ENCODE measurements around the gene GNPDA1.

Gene GNPDA1

DNA sequence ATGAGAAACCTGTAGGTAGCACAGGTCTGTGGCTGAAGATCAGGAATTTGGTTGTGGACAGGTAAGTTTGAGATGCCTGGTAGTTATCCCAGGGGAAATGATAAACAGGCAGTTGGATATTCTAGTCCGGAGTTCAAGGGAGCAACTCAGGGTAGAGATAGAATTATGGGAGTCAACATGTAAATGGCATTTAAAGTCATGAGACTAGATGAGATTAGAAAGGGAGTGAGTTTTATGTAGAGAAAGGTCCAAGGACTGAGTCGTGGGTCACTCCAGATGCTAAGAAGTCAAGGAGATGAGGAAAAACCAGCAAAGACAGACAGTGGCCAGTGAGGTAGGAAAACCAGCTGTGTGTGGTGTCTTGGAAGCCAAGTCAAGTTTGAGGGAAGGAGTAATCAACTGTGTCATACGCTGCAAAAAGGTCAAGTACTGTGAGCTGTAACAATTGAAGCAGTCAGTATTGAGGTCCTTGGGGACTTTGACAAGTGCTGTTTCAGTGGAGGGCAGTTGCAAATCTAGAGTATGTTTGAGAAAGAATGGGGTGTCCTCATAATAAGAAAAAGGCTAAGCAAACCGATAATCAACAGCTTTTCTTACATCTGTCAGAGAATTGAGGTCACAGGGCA, 18.2 kb downstream of the GNPDA1 start:
- H3K4me1 Mint-ChIP-seq (ENCODE audit: low read depth): peaks cover 10% of the 10 kb centered on the region
- intact Hi-C loops (cut with micrococcal nuclease): no loop called here
- no peak overlapping the region for H3K27ac Mint-ChIP-seq
- H3K9me3 Mint-ChIP-seq: no peaks in the 10 kb centered on the region
- H3K27me3 Mint-ChIP-seq: no peaks in the 10 kb centered on the region
- peaks cover 85% of the 10 kb centered on the region for H3K36me3 Mint-ChIP-seq (ENCODE audit: low read depth)
- H3K4me3 Mint-ChIP-seq: no peak overlapping the region

DNA sequence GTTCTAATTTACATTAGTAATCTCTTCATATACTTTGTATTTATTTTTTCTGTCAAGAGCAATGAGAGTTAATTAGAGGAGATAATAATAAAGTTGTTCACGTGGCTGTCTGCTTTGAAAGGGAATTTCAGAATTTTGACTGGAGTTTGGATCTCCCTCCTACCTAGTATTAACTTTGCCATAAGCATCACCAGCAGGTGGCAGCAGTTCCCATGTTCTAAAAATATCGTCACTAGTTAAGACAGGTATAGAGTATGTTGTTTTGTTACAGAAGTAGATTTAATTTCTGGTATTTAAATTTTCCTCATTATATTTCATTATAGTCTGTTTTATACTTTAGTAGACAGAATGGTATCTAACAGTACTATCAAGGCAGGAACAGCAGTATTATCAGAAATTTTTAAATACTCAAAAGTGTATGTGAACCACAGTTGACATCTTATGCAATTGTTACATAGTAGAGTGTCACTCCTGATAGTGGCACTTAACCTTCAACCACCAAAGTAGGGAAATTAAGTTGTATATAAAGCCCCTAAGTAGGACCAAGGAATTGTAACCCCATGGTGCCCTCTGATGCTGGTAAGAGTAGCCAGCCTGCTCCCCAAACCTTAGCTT, 20.4 kb downstream of the GNPDA1 start:
- H3K4me3 Mint-ChIP-seq: no peak overlapping the region
- H3K27me3 Mint-ChIP-seq: no peaks in the 10 kb centered on the region
- H3K36me3 Mint-ChIP-seq (ENCODE audit: low read depth): peaks cover 85% of the 10 kb centered on the region
- intact Hi-C loops (cut with micrococcal nuclease): loop anchor here (1.0 kb wide), 1 partner anchor 153 kb away; no protein-coding TSS in a partner anchor
- no peak overlapping the region for H3K27ac Mint-ChIP-seq
- no peaks in the 10 kb centered on the region for H3K9me3 Mint-ChIP-seq
- H3K4me1 Mint-ChIP-seq (ENCODE audit: low read depth): peaks cover 10% of the 10 kb centered on the region

DNA sequence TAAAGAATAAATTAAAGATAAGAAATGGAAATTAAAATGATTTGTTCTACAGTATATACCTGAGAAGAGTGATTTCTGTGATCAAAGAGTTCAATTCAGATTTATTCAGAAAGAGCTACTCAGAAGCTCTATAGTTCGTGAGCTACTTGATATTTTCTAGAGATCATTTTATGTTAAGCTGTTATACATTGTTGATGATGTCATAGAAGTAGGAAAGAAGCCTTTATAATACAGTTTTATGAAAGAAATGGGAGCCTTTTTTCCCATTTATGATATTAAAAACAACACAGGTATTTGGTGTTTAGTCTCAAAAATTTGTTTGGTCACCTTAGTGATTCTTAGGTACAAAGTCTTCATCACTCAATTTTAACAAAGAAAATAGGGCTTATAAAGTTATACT, 23.1 kb downstream of the GNPDA1 start:
- Mint-ChIP-seq H3K36me3 (ENCODE audit: low read depth) (peaks cover 91% of the 10 kb centered on the region), H3K4me3 (no peak overlapping the region), H3K27ac (no peak overlapping the region), H3K9me3 (no peaks in the 10 kb centered on the region), H3K4me1 (ENCODE audit: low read depth) (no peaks in the 10 kb centered on the region), H3K27me3 (no peaks in the 10 kb centered on the region)
- intact Hi-C loops (cut with micrococcal nuclease): loop anchor here (10.0 kb wide), 1 partner anchor 705 kb away; no protein-coding TSS in a partner anchor

DNA sequence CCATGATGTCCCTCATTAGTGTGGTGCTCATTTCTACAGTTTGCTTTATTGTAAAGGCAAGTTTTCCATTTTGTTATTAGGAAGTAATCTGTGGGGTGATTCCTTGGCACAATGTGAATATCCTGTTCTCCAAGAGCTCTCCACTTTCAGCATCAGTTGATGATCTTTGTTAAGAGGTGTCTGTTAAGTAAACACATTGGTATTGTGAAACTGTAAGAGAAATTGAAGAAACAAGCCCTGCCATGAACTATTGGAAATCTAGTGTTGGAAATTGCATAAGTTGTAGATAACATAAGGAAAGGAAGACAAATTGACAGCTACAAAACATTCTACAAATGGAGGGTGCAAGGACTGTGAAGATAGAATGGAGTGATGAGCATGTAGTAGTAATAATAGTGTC, 26.8 kb downstream of the GNPDA1 start:
- intact Hi-C loops (cut with micrococcal nuclease): loop anchor here (10.0 kb wide), 1 partner anchor 709 kb away; no protein-coding TSS in a partner anchor

DNA sequence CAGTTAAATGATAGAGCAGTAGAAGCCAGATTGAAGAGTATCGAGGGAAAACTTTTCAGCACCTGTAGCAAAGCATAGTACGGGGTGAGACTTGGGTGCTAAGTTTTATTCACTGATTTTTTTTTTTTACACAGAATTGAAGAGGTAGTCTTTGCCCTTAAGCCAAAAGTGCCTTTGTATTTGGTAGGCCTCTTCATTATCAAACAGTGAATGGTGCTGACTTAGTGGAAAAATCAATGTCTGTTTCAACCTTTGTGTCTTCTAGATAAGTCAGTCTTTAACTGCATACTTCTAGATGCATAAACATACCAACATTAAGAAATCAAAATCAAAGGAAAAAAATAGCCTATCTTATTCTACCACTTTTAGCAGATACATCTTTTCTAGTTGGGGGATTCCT, 30.2 kb downstream of the GNPDA1 start:
- Mint-ChIP-seq H3K4me3 (no peak overlapping the region), H3K9me3 (no peaks in the 10 kb centered on the region), H3K27me3 (no peaks in the 10 kb centered on the region), H3K36me3 (ENCODE audit: low read depth) (peaks cover 100% of the 10 kb centered on the region), H3K27ac (no peak overlapping the region), H3K4me1 (ENCODE audit: low read depth) (no peaks in the 10 kb centered on the region)
- intact Hi-C loops (cut with micrococcal nuclease): loop anchor here (10.0 kb wide), 1 partner anchor 712 kb away; no protein-coding TSS in a partner anchor

More for the DNA sequence above, 26.8 kb downstream of the GNPDA1 start:
- H3K27me3 Mint-ChIP-seq: no peaks in the 10 kb centered on the region
- H3K27ac Mint-ChIP-seq: no peak overlapping the region
- H3K36me3 Mint-ChIP-seq (ENCODE audit: low read depth): peaks cover 98% of the 10 kb centered on the region
- no peaks in the 10 kb centered on the region for H3K9me3 Mint-ChIP-seq
- H3K4me3 Mint-ChIP-seq: no peak overlapping the region
- H3K4me1 Mint-ChIP-seq (ENCODE audit: low read depth): no peaks in the 10 kb centered on the region

DNA sequence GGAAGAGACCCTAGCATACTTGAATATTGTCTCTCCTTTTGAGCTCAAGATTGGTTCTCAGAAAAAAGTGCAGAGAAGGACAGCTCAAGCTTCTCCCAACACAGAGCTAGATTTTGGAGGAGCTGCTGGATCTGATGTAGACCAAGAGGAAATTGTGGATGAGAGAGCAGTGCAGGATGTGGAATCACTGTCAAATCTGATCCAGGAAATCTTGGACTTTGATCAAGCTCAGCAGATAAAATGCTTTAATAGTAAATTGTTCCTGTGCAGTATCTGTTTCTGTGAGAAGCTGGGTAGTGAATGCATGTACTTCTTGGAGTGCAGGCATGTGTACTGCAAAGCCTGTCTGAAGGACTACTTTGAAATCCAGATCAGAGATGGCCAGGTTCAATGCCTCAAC, 34.4 kb downstream of the GNPDA1 start:
- peaks cover 93% of the 10 kb centered on the region for H3K36me3 Mint-ChIP-seq (ENCODE audit: low read depth)

DNA sequence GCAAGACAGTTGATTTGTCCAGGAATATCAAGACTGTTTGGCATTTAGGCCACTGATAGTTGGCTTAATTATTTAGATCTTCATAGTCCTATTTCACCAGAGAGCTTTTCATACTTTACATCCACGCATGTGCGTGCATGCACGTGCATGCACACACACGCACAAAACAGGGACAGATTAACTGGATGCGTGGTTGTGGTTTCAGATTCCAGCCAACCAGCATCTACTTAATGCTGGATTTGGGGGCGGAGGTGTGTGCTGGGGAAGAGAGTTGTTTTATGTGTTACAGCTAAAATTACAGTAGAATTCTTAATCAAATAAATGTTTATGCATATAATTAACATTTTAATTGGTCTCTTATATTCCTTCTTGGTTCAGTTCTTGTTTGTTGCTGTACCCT, 36.7 kb downstream of the GNPDA1 start:
- Mint-ChIP-seq H3K4me1 (ENCODE audit: low read depth) (peaks cover 24% of the 10 kb centered on the region), H3K36me3 (ENCODE audit: low read depth) (peaks cover 93% of the 10 kb centered on the region), H3K4me3 (no peak overlapping the region), H3K27ac (no peak overlapping the region), H3K9me3 (no peaks in the 10 kb centered on the region), H3K27me3 (no peaks in the 10 kb centered on the region)
- intact Hi-C loops (cut with micrococcal nuclease): no loop called here

More for the DNA sequence above, 34.4 kb downstream of the GNPDA1 start:
- H3K27ac Mint-ChIP-seq: no peak overlapping the region
- intact Hi-C loops (cut with micrococcal nuclease): no loop called here
- no peak overlapping the region for H3K4me3 Mint-ChIP-seq
- H3K27me3 Mint-ChIP-seq: no peaks in the 10 kb centered on the region
- peaks cover 19% of the 10 kb centered on the region for H3K4me1 Mint-ChIP-seq (ENCODE audit: low read depth)
- H3K9me3 Mint-ChIP-seq: no peaks in the 10 kb centered on the region

DNA sequence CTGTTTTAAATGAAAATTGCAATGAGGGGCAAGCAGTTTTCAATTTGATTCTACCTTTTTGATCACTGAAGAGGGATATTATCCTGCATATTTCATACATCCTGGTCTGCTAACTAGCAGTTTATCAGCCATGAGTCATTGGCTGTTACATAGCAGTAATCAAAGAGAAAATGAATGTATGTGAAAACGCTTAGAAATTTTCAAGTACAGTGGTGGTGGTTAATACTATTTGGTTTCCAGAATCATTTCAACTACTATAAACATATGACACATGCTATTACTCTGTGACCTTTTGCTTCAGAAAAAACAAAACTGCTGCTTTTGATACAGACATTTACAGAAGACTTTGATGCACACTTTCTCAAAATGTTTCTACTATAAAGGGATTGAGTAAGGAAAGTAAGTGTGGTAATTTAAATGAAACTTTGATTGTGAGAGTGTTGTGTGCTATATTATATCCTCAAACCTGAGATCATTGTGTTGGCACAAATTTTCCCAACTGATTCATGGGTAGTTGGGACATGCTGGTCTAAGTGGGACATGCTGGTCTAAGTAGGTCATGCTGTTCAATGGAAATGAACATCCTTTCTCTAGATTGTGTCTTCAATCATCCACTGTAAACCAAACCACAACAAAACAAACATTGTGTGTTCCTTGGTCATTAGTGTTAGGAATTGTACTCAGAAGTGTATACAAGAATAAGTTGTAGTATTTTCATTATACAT, 38.8 kb downstream of the GNPDA1 start:
- Mint-ChIP-seq H3K4me1 (ENCODE audit: low read depth) (peaks cover 38% of the 10 kb centered on the region), H3K9me3 (no peaks in the 10 kb centered on the region), H3K27ac (no peak overlapping the region), H3K4me3 (no peak overlapping the region), H3K36me3 (ENCODE audit: low read depth) (peaks cover 81% of the 10 kb centered on the region), H3K27me3 (no peaks in the 10 kb centered on the region)
- intact Hi-C loops (cut with micrococcal nuclease): no loop called here

DNA sequence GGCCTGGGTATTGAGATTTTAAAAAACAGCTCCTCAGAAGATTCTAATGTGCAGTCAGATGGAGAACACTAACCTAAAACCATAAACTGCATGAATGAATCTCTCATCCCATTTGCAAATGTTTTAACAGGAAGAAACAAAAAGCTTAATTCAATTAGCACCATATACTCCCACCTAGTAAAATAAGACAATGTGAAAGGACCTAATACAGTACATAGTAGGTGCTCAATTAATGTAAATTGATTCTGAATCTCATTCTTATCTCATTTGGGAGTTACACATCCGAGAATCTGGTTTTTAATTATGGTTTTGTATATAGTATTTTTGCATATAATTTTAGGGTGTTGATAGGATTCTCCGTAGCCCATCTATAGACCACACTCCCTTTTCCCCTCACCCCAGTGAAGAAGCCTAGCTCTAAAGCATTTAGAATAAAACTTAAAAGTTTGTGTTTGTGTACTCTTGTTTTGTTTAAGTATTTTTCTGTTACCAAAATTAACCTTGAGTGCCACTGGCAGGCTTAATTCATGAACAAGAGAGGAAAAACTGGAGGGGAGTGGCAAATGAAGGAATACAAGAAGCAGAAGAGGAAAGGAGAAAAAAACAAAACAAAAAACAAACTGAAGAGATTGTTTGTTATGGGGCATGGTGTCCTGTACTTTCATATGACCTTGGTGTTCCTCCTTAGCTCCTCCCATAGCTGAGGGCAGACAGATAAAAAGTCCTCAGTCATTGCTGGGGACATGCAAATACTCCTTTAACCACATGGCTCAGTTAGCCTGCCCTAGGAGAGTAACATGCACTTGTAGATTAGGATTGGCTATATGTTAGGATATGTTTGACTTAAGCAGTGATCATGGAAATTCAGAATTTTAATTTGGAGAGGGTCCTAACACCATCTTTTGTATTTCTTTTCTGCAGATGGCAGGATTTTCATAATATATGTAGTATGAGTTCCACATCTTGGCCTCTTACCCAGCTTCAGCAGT, 42.8 kb downstream of the GNPDA1 start:
- intact Hi-C loops (cut with micrococcal nuclease): loop anchor here (2.0 kb wide), 1 partner anchor 45 kb away; no protein-coding TSS in a partner anchor
- no peaks in the 10 kb centered on the region for H3K9me3 Mint-ChIP-seq
- peak overlapping the region; percentile 98 for H3K27ac Mint-ChIP-seq
- no peaks in the 10 kb centered on the region for H3K27me3 Mint-ChIP-seq
- H3K36me3 Mint-ChIP-seq (ENCODE audit: low read depth): peaks cover 52% of the 10 kb centered on the region
- H3K4me3 Mint-ChIP-seq: peak overlapping the region; percentile 96
- peaks cover 39% of the 10 kb centered on the region for H3K4me1 Mint-ChIP-seq (ENCODE audit: low read depth)

DNA sequence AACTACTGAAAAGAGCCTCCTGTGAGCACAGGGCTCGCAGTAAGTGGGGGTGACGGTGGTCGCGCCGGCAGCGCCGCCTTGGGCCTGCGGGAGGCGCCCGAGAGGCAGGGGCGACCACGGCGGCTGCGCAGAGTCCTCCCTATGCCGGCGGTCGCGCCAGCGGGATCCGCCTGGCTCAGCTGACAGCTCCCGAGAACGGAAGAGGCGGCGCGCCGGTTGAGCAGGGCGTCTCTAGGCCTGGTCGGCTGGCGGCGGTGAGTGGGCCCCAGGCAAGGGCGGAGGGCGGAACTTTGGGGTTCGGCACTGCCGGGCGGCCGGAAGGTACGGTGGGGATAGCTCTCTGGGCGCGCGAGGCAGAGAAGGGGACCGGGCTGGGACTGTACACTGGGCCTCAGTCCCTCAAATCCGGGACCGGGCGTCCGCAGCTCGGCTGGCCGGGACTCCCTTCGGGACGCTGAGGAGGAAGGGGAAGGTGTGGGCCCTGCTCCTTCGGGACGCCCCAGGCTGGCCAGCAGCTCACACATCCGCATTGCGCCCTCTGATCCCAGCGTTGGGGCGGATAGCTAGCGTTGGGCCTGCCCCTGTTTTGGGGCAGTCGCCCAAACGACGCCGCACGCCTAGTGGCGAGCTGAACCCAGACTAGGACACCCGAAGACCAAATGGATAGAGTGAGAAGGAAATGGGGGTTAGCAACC, 43.8 kb downstream of the GNPDA1 start, which contains the start of gene RNF14:
RNF14 (plus strand) TSS at position 192 of the 695 bp plus-strand sequence. CDS start 4,484 bp downstream, outside the sequence.
- no peaks in the 10 kb centered on the region for H3K27me3 Mint-ChIP-seq
- H3K36me3 Mint-ChIP-seq (ENCODE audit: low read depth): peaks cover 42% of the 10 kb centered on the region
- H3K27ac Mint-ChIP-seq: peak within 1 kb of the TSS; percentile 98
- intact Hi-C loops (cut with micrococcal nuclease): loop anchor here (2.0 kb wide), 1 partner anchor 44 kb away; no protein-coding TSS in a partner anchor
- H3K9me3 Mint-ChIP-seq: no peaks in the 10 kb centered on the region
- H3K4me3 Mint-ChIP-seq: peak within 1 kb of the TSS; percentile 96
- peaks cover 31% of the 10 kb centered on the region for H3K4me1 Mint-ChIP-seq (ENCODE audit: low read depth)

DNA sequence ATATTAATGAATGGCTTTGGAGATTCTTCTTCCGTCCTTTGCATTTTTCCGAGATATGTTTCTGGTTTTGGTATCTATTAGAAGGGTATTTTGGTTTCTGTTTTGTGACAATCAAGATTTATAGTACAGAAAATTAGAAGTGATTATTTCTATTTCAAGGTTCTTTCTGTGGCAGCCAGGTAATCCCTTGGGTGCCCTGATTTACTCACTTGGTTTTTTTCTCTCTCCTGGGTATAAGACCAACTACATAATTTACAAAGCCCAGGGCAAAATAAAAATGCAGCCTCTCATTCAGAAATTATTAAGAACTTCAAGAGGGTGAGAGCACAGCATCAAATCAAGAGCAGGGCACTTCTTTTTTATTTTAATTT, 45.9 kb downstream of the GNPDA1 start:
- Mint-ChIP-seq H3K27ac (peak overlapping the region; percentile 9), H3K4me1 (ENCODE audit: low read depth) (peaks cover 28% of the 10 kb centered on the region), H3K27me3 (no peaks in the 10 kb centered on the region), H3K4me3 (no peak overlapping the region), H3K36me3 (ENCODE audit: low read depth) (peaks cover 21% of the 10 kb centered on the region), H3K9me3 (no peaks in the 10 kb centered on the region)
- intact Hi-C loops (cut with micrococcal nuclease): no loop called here

DNA sequence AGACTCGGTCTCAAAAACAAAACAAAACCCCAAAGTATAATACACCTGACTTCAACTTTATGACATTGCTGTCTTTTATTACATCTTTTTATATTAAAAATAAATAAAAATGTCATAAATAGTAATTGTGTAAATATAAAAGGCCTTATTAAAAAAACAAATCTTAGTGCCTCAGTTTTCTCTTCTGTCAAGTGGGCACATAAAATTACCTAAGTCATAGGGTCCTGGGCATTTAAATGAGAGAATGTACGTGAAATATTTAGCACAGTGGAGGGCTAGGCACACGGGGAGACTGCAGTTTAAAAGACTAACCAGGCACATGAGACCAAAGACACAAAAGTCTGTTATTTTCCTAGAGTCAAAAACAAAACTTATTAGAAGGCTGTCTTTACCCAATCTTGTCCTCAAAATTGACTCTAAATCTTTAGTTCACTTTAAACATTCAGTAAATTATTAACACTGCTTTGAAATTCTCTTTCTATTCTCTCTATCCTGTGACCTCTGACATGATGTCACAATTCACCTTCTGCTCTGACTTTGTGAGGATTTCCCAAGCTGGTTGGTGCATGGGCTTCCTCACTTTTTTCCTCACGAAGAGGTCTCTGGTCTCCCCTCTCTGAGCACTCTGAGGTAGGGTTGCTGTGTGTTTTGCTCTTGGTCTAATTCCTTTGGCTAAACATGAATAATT, 46.4 kb downstream of the GNPDA1 start:
- Mint-ChIP-seq H3K4me3 (no peak overlapping the region), H3K36me3 (ENCODE audit: low read depth) (peaks cover 15% of the 10 kb centered on the region)
- intact Hi-C loops (cut with micrococcal nuclease): no loop called here

More for the DNA sequence above, 46.4 kb downstream of the GNPDA1 start:
- no peaks in the 10 kb centered on the region for H3K9me3 Mint-ChIP-seq
- H3K4me1 Mint-ChIP-seq (ENCODE audit: low read depth): peaks cover 25% of the 10 kb centered on the region
- no peaks in the 10 kb centered on the region for H3K27me3 Mint-ChIP-seq
- H3K27ac Mint-ChIP-seq: no peak overlapping the region

All from dendritic cell treated with granulocyte-macrophage colony-stimulating factor and Interleukin-4, amounts not matched to agents 40 ng/mL and 50 ng/mL, for 4 days (primary cell).